Right atrium auricular region (tissue), 2 donors: Measurements from ENCODE around the gene NCLN. TPM values are rescaled to one million over a fixed set of nuclear protein-coding genes. Genes with fewer than 3 reads are reported as not detected.
A peak's percentile ranks its signal among the peaks of the same experiment; 100 is the strongest.

Experiments
- DNase-seq: peaks from one replicate; pipeline ENCODE4 v3.0.0-alpha.2; 2019; ENCODE audit warnings: low spot score
- H3K27ac ChIP-seq, 2 donors: fragments of 200-600 bp; sonication (generic); 1 replicate in 1 of 2; 2 replicates in 1 of 2; pipeline ENCODE4 v1.5.1; 2016 to 2019
- H3K27me3 ChIP-seq, 2 donors: fragments of 200-600 bp; sonication (generic); one replicate each; pipeline versions ENCODE4 v1.5.1 to v1.6.0; 2017 to 2019
- H3K36me3 ChIP-seq: fragments of 200-600 bp; sonication (generic); one replicate; pipeline ENCODE4 v1.5.1; 2016
- H3K4me1 ChIP-seq, 2 donors: fragments of 200-600 bp; sonication (generic); one replicate each; pipeline versions ENCODE4 v1.5.1 to v1.6.0; 2017 to 2019
- H3K4me3 ChIP-seq, 2 donors: fragments of 200-600 bp; sonication (generic); 1 replicate in 1 of 2; 2 replicates in 1 of 2; pipeline ENCODE4 v1.5.1; 2017 to 2019; ENCODE audit warnings: mild to moderate bottlenecking in 1 of 2, moderate library complexity in 1 of 2
- H3K9me3 ChIP-seq, 2 donors: fragments of 200-600 bp; sonication (generic); one replicate each; pipeline ENCODE4 v1.5.1; 2019
- CTCF ChIP-seq, 2 donors: fragments of 200-600 bp; sonication (generic); IDR thresholded peaks; one replicate each; pipeline ENCODE4 v1.5.1; 2019; ENCODE audit warnings: antibody characterized with exemption in 2 of 2
- total RNA-seq, 2 donors: library from RNA; depleted of rRNA; stranded (reverse); fragments of >200 nt; gene quantifications; one replicate each; pipeline ENCODE4 v1.1.0, GENCODE V29; 2016

Gene NCLN
- total RNA-seq, 2 donors from 2014 or later = 23.3 to 24.9 TPM

- Histone ChIP-seq H3K4me1 (no peaks in the 10 kb centered on the region), H3K9me3 (no peaks in the 10 kb centered on the region), H3K27ac (peak overlapping the region in 1 of 2 donors; percentile 41), H3K36me3 (no peaks in the 10 kb centered on the region), H3K27me3 (no peaks in the 10 kb centered on the region), H3K4me3 (no peak overlapping the region)
- DNase-seq = no peak
- TF ChIP-seq CTCF (IDR thresholded peaks at IDR 0.05) = no peak
Measured at GRCh38 chr19:3176715-3177501, 8.8 kb upstream of the NCLN start.

GRCh38 chr19:3178377-3178972 is 7.3 kb upstream of the NCLN start, which contains the start of gene S1PR4:
TSS of gene S1PR4 (plus strand) at chr19:3178769. CDS start at chr19:3178793, 24 bp downstream.
- peak within 1 kb of the TSS in 1 of 2 donors; percentile 24 for H3K4me3 ChIP-seq
- H3K27me3 ChIP-seq = no peaks in the 10 kb centered on the region
- H3K9me3 ChIP-seq = no peaks in the 10 kb centered on the region
- H3K4me1 ChIP-seq = no peaks in the 10 kb centered on the region
- H3K27ac ChIP-seq = no peak within 1 kb of the TSS
- DNase-seq = no peak
- no peaks in the 10 kb centered on the region for H3K36me3 ChIP-seq
- no peak for TF ChIP-seq CTCF (IDR thresholded peaks at IDR 0.05)

GRCh38 chr19:3178973-3179738 is 6.6 kb upstream of the NCLN start:
- DNase-seq = no peak
- H3K27me3 ChIP-seq = no peaks in the 10 kb centered on the region
- TF ChIP-seq CTCF (IDR thresholded peaks at IDR 0.05) = no peak
- no peaks in the 10 kb centered on the region for H3K36me3 ChIP-seq
- H3K27ac ChIP-seq = no peak overlapping the region
- H3K9me3 ChIP-seq = no peaks in the 10 kb centered on the region
- no peaks in the 10 kb centered on the region for H3K4me1 ChIP-seq
- peak overlapping the region in 1 of 2 donors; percentile 24 for H3K4me3 ChIP-seq

GRCh38 chr19:3179739-3180293 is 5.9 kb upstream of the NCLN start:
- Histone ChIP-seq H3K9me3 (no peaks in the 10 kb centered on the region), H3K4me3 (peak overlapping the region in 1 of 2 donors; percentile 24), H3K36me3 (no peaks in the 10 kb centered on the region), H3K27ac (no peak overlapping the region), H3K27me3 (no peaks in the 10 kb centered on the region), H3K4me1 (peaks cover 0 to 3% of the 10 kb centered on the region in 2 donors)
- no peak for DNase-seq
- TF ChIP-seq CTCF (IDR thresholded peaks at IDR 0.05) = no peak

GRCh38 chr19:3183721-3184641 is 1.7 kb upstream of the NCLN start:
- no peaks in the 10 kb centered on the region for H3K36me3 ChIP-seq
- DNase-seq = no peak
- H3K27ac ChIP-seq = no peak overlapping the region
- no peaks in the 10 kb centered on the region for H3K9me3 ChIP-seq
- peaks cover 0 to 31% of the 10 kb centered on the region in 2 donors for H3K4me1 ChIP-seq
- TF ChIP-seq CTCF (IDR thresholded peaks at IDR 0.05) = no peak
- H3K27me3 ChIP-seq = no peaks in the 10 kb centered on the region
- no peak overlapping the region for H3K4me3 ChIP-seq
